CD4-positive, alpha-beta T cell treated with Interleukin-6 for 4 hours (primary cell): Measurements from ENCODE around the gene MLKL.
"Not testable (repeated sequence)": the region's sequence is repeated elsewhere in the genome, so short reads cannot be mapped to it uniquely, and the experiment has no call there.

ENCODE experiments used
- DNase-seq: peaks from one replicate; pipeline ENCODE4 v3.0.0-alpha.2; 2020; ENCODE audit warnings: mixed read lengths

MLKL gene

GRCh38 chr16:74731853-74732477, 31.3 kb upstream of the MLKL start:
- DNase-seq: no peak

- no peak for DNase-seq
Observed at GRCh38 chr16:74729783-74730683, 29.4 kb upstream of the MLKL start.

GRCh38 chr16:74727903-74728302, 27.2 kb upstream of the MLKL start:
- no peak for DNase-seq

- peak; percentile 10 for DNase-seq
Observed at GRCh38 chr16:74726716-74727115, 26.1 kb upstream of the MLKL start.

- no peak for DNase-seq
Observed at GRCh38 chr16:74725651-74726455, 25.2 kb upstream of the MLKL start.

GRCh38 chr16:74724820-74725549, 24.3 kb upstream of the MLKL start:
- DNase-seq: no peak

GRCh38 chr16:74723256-74723655, 22.6 kb upstream of the MLKL start:
- no peak for DNase-seq

GRCh38 chr16:74722156-74722555, 21.5 kb upstream of the MLKL start:
- DNase-seq: not testable (repeated sequence)

- DNase-seq: no peak
Observed at GRCh38 chr16:74721716-74722115, 21.1 kb upstream of the MLKL start.

- DNase-seq: no peak
Observed at GRCh38 chr16:74720579-74720978, 19.9 kb upstream of the MLKL start.

- no peak for DNase-seq
Observed at GRCh38 chr16:74718741-74719610, 18.3 kb upstream of the MLKL start.

GRCh38 chr16:74718140-74718539, 17.5 kb upstream of the MLKL start:
- DNase-seq: no peak

- no peak for DNase-seq
Observed at GRCh38 chr16:74717367-74717766, 16.7 kb upstream of the MLKL start.

- DNase-seq: no peak
Observed at GRCh38 chr16:74716355-74716754, 15.7 kb upstream of the MLKL start.

GRCh38 chr16:74713876-74714275, 13.2 kb upstream of the MLKL start:
- DNase-seq: no peak

- DNase-seq: no peak
Observed at GRCh38 chr16:74713325-74713724, 12.7 kb upstream of the MLKL start.

GRCh38 chr16:74711938-74712337, 11.3 kb upstream of the MLKL start:
- DNase-seq: no peak

- no peak for DNase-seq
Observed at GRCh38 chr16:74710401-74710800, 9.7 kb upstream of the MLKL start.

GRCh38 chr16:74709441-74709877, 8.8 kb upstream of the MLKL start:
- DNase-seq: peak; percentile 89

- peak; percentile 45 for DNase-seq
Observed at GRCh38 chr16:74700116-74700437, 585 bp downstream of the MLKL start.

GRCh38 chr16:74699666-74700065, 996 bp downstream of the MLKL start:
- DNase-seq: no peak

GRCh38 chr16:74698222-74698621, 2.4 kb downstream of the MLKL start:
- DNase-seq: no peak
